Measurements from ENCODE around the gene AP4B1. TPM values are rescaled to one million over a fixed set of nuclear protein-coding genes. Genes with fewer than 3 reads are reported as not detected.

The AP4B1 gene
- total and polyA plus RNA-seq, 9 donors = 18.5 to 34.0 (median 23.0) TPM

- no peaks in the 10 kb centered on the region for H3K4me1 ChIP-seq (ENCODE audit: control insufficient read depth, insufficient read depth, low read length)
- no peaks in the 10 kb centered on the region for H3K27me3 ChIP-seq (ENCODE audit: control insufficient read depth, insufficient read depth, low read length)
- no peak overlapping the region for H3K27ac ChIP-seq (ENCODE audit: low read length)
- H3K36me3 ChIP-seq (ENCODE audit: control insufficient read depth, insufficient read depth, low read length) = no peaks in the 10 kb centered on the region
- DNase-seq = no peak
- H3K4me3 ChIP-seq (ENCODE audit: low read length) = no peak overlapping the region
- no peaks in the 10 kb centered on the region for H3K9me3 ChIP-seq (replicated peaks; ENCODE audit: control insufficient read depth, low read depth, low read length)
- no CpG with 5 or more reads among the region's 2 CpGs for WGBS (ENCODE audit: insufficient coverage)
Observed at GRCh38 chr1:113875714-113876113, 28.9 kb downstream of the AP4B1 start.

DNA sequence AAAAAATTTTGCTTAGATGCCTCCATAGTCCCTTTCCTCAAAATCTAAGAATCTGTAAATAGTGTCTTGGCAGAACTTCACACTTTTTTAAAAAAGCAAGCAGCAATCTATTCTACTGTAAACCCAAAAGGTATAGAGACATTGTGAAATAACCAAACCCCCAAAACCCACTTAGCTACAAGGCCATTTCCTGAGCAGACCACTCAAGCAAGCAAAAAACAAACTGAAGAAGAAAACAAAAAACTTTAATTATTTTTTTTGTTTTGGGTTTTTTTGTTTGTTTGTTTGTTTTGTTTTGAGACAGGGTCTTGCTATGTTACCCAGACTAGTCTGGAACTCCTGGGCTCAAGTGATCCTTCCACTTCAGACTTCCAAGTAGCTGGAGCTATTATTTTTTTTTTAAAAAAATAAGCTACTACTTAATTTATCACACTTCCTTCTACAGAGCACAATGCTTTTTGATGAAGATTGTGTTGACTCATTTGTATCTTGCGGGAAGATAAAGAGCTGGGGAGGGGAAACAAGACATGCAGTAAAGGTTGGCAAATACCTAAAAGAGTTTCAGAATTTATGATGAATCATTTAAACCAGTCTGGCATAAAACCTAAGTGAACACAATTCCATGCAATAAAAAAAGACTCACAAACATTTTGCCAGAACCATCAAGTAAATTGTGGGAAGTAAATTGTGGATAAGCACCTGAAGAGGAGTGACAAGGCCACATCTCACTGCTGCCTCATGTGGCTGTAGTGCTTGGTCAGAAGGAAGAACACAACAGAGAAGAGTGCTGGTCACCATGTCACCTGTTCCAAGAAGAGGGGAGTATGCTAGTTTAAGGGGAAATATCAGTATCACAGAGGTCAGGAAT, 30.4 kb downstream of the AP4B1 start:
- no peaks in the 10 kb centered on the region for H3K36me3 ChIP-seq (ENCODE audit: control insufficient read depth, insufficient read depth, low read length)
- no CpG with 5 or more reads among the region's 1 CpG for WGBS (ENCODE audit: insufficient coverage)
- no peak overlapping the region for H3K27ac ChIP-seq (ENCODE audit: low read length)
- no peaks in the 10 kb centered on the region for H3K4me1 ChIP-seq (ENCODE audit: control insufficient read depth, insufficient read depth, low read length)
- no peaks in the 10 kb centered on the region for H3K9me3 ChIP-seq (replicated peaks; ENCODE audit: control insufficient read depth, low read depth, low read length)
- H3K4me3 ChIP-seq (ENCODE audit: low read length) = no peak overlapping the region
- DNase-seq = no peak
- no peaks in the 10 kb centered on the region for H3K27me3 ChIP-seq (ENCODE audit: control insufficient read depth, insufficient read depth, low read length)

GRCh38 chr1:113872219-113872935, 32.2 kb downstream of the AP4B1 start:
- H3K27me3 ChIP-seq (ENCODE audit: control insufficient read depth, insufficient read depth, low read length) = no peaks in the 10 kb centered on the region
- H3K4me3 ChIP-seq (ENCODE audit: low read length) = no peak overlapping the region
- no peaks in the 10 kb centered on the region for H3K9me3 ChIP-seq (replicated peaks; ENCODE audit: control insufficient read depth, low read depth, low read length)
- no peak for DNase-seq
- H3K4me1 ChIP-seq (ENCODE audit: control insufficient read depth, insufficient read depth, low read length) = no peaks in the 10 kb centered on the region
- no peak overlapping the region for H3K27ac ChIP-seq (ENCODE audit: low read length)
- no peaks in the 10 kb centered on the region for H3K36me3 ChIP-seq (ENCODE audit: control insufficient read depth, insufficient read depth, low read length)

- WGBS (ENCODE audit: insufficient coverage) = 37% methylated on average over 3 of the region's 4 CpGs
- Histone ChIP-seq H3K9me3 (replicated peaks; ENCODE audit: control insufficient read depth, low read depth, low read length) (no peaks in the 10 kb centered on the region), H3K36me3 (ENCODE audit: control insufficient read depth, insufficient read depth, low read length) (no peaks in the 10 kb centered on the region), H3K4me1 (ENCODE audit: control insufficient read depth, insufficient read depth, low read length) (no peaks in the 10 kb centered on the region), H3K4me3 (ENCODE audit: low read length) (no peak within 1 kb of the TSS), H3K27me3 (ENCODE audit: control insufficient read depth, insufficient read depth, low read length) (no peaks in the 10 kb centered on the region), H3K27ac (ENCODE audit: low read length) (no peak within 1 kb of the TSS)
- DNase-seq = peak; percentile 50
Observed at GRCh38 chr1:113871597-113872113, 32.9 kb downstream of the AP4B1 start, which contains the start of gene PTPN22. TSS of gene PTPN22 (minus strand) at chr1:113871712.

DNA sequence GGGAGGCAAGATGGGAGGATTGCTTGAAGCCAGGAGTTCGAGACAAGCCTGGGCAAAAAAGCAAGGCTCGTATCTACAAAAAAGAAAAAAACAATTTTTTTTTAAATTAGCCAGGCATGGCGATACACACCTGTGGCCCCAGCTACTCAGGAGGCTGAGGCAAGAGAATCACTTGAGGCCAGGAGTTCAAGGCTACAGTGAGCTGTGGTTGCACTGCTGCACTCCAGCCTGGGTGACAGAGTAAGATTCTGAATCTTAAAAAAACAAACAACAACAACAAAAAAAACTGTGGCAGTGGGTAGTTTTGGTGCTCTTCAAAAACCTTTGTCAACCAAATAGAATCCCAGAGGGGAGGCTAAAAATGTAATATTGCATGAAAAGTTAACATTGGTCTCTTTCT, 33.8 kb downstream of the AP4B1 start:
- 100% methylated on average over 1 of the region's 3 CpGs for WGBS (ENCODE audit: insufficient coverage)
- Histone ChIP-seq H3K36me3 (ENCODE audit: control insufficient read depth, insufficient read depth, low read length) (no peaks in the 10 kb centered on the region), H3K4me1 (ENCODE audit: control insufficient read depth, insufficient read depth, low read length) (no peaks in the 10 kb centered on the region), H3K4me3 (ENCODE audit: low read length) (no peak overlapping the region), H3K27me3 (ENCODE audit: control insufficient read depth, insufficient read depth, low read length) (no peaks in the 10 kb centered on the region), H3K9me3 (replicated peaks; ENCODE audit: control insufficient read depth, low read depth, low read length) (no peaks in the 10 kb centered on the region), H3K27ac (ENCODE audit: low read length) (no peak overlapping the region)
- no peak for DNase-seq

DNA sequence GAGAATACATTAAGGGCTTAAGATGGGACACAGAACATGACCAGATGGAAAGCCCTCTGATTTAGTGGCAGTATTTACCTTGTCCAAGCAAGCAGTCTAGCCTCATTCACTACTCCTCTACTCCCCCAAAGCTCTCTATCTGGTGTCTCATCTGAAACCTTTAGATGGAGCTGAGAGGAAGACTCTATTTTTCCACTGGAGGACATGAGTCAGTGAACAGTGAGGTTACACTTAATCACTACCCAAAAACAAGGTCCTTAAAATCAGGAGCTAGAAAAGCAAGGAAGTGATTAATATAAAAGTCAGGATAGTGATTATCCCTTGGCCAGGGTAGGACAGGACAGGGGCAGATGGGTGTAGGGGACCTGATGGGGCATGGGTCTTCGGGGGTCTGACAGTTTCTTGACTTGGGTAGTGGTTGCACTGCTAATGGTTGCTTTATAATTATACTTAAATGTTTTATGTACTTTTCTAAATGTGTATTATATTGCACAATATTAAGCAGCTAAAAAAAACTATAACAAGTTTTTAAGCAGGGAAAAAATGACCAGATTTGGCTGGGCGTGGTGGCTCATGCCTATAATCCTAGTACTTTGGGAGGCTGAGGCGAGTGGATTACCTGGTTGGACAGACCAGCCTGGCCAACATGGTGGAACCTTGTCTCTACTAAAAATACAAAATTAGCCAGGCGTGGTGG, 36.1 kb downstream of the AP4B1 start:
- H3K4me3 ChIP-seq (ENCODE audit: low read length) = no peak overlapping the region
- no peak overlapping the region for H3K27ac ChIP-seq (ENCODE audit: low read length)
- no peaks in the 10 kb centered on the region for H3K36me3 ChIP-seq (ENCODE audit: control insufficient read depth, insufficient read depth, low read length)
- H3K4me1 ChIP-seq (ENCODE audit: control insufficient read depth, insufficient read depth, low read length) = no peaks in the 10 kb centered on the region
- DNase-seq = no peak
- H3K9me3 ChIP-seq (replicated peaks; ENCODE audit: control insufficient read depth, low read depth, low read length) = no peaks in the 10 kb centered on the region
- 43% methylated on average over 1 of the region's 4 CpGs for WGBS (ENCODE audit: insufficient coverage)
- no peaks in the 10 kb centered on the region for H3K27me3 ChIP-seq (ENCODE audit: control insufficient read depth, insufficient read depth, low read length)

DNA sequence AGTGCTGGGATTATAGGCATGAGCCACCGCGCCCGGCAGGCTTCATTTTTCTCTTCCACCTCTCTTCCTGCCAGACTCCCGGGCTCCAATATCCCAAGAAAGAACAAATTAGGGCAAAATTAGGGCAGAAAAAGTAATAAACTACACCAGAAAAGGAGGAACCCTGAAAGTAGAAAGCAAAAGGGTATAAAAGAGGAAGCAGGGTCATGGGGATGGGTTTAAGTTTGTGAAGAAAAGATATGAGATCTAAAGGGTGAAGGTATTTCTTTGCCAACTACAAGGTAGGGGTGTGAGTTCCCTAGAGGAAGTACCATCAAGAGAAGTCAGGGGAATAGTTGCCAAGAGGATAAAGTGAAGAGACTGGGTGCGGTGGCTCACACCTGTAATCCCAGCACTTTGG, 43.0 kb downstream of the AP4B1 start:
- H3K9me3 ChIP-seq (replicated peaks; ENCODE audit: control insufficient read depth, low read depth, low read length) = no peaks in the 10 kb centered on the region
- DNase-seq = no peak
- H3K4me1 ChIP-seq (ENCODE audit: control insufficient read depth, insufficient read depth, low read length) = no peaks in the 10 kb centered on the region
- H3K27ac ChIP-seq (ENCODE audit: low read length) = no peak overlapping the region
- no peak overlapping the region for H3K4me3 ChIP-seq (ENCODE audit: low read length)
- H3K27me3 ChIP-seq (ENCODE audit: control insufficient read depth, insufficient read depth, low read length) = no peaks in the 10 kb centered on the region
- whole genome bisulfite sequencing (ENCODE audit: insufficient coverage) = no CpG with 5 or more reads among the region's 5 CpGs
- no peaks in the 10 kb centered on the region for H3K36me3 ChIP-seq (ENCODE audit: control insufficient read depth, insufficient read depth, low read length)

GRCh38 chr1:113860891-113861290, 43.7 kb downstream of the AP4B1 start:
- no peaks in the 10 kb centered on the region for H3K4me1 ChIP-seq (ENCODE audit: control insufficient read depth, insufficient read depth, low read length)
- no peaks in the 10 kb centered on the region for H3K27me3 ChIP-seq (ENCODE audit: control insufficient read depth, insufficient read depth, low read length)
- WGBS (ENCODE audit: insufficient coverage) = 100% methylated on average over 1 of the region's 3 CpGs
- H3K27ac ChIP-seq (ENCODE audit: low read length) = no peak overlapping the region
- H3K9me3 ChIP-seq (replicated peaks; ENCODE audit: control insufficient read depth, low read depth, low read length) = no peaks in the 10 kb centered on the region
- H3K4me3 ChIP-seq (ENCODE audit: low read length) = no peak overlapping the region
- H3K36me3 ChIP-seq (ENCODE audit: control insufficient read depth, insufficient read depth, low read length) = no peaks in the 10 kb centered on the region
- DNase-seq = no peak

DNA sequence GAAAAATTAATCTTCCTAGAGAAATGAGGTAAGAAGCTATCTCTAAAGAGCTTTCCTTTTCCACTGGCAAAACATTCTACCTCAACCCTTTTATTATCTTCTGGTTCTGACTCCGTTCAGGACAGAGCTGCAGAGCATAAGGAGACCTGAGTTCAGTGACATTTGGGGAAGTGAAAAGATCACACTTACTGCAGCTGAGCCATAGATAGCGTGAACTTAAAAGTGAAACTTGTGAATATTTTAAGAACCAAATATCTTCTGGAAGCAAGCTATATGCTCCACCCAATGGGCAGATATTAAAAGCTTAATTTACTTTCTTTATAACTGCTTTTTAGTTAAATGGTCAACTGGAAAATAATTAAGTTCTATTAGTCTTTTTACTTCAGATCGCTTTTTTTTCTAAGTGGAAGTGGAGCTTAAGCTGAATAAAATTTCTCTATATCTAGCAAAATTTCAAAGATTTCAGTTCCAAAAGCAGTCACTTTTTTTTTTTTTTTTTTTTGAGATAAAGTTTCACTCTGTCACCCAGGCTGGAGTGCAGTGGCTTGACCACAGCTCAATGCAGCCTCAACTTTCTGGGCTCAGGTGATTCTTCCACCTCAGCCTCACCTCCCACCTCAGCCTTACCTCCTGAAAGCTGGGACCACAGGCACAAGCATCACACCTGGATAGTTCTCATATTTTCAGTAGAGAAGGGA, 45.0 kb downstream of the AP4B1 start:
- Histone ChIP-seq H3K36me3 (ENCODE audit: control insufficient read depth, insufficient read depth, low read length) (no peaks in the 10 kb centered on the region), H3K27ac (ENCODE audit: low read length) (no peak overlapping the region), H3K4me3 (ENCODE audit: low read length) (no peak overlapping the region), H3K9me3 (replicated peaks; ENCODE audit: control insufficient read depth, low read depth, low read length) (no peaks in the 10 kb centered on the region), H3K27me3 (ENCODE audit: control insufficient read depth, insufficient read depth, low read length) (no peaks in the 10 kb centered on the region), H3K4me1 (ENCODE audit: control insufficient read depth, insufficient read depth, low read length) (no peaks in the 10 kb centered on the region)
- DNase-seq = peak; percentile 31
- WGBS (ENCODE audit: insufficient coverage) = no CpG with 5 or more reads among the region's 3 CpGs

Data from muscle of leg (tissue), 11 donors.